GM19025 (cell line): ENCODE measurements around the gene TMX4.
"Not testable (repeated sequence)": the region's sequence is repeated elsewhere in the genome, so short reads cannot be mapped to it uniquely, and the experiment has no call there.

Experiments used
- ATAC-seq: cut with Tn5 transposase; IDR thresholded peaks from one replicate; pipeline ENCODE4 v1.9.1; 2021; ENCODE audit warnings: mild to moderate bottlenecking, low read depth, moderate library complexity; ENCODE audit not compliant: unreplicated experiment

TMX4 gene

GRCh38 chr20:7975851-7976414 is 43.6 kb downstream of the TMX4 start:
- ATAC-seq = no peak

- ATAC-seq = no peak
These were observed 44.7 kb downstream of the TMX4 start for GRCh38 chr20:7974785-7975435.

- no peak for ATAC-seq
These were observed 47.9 kb downstream of the TMX4 start for GRCh38 chr20:7971536-7972280.

- ATAC-seq = no peak
These were observed 52.2 kb downstream of the TMX4 start for GRCh38 chr20:7967199-7967844.

- no peak for ATAC-seq
These were observed 53.4 kb downstream of the TMX4 start for GRCh38 chr20:7966176-7966575.

GRCh38 chr20:7959484-7959883 is 60.1 kb downstream of the TMX4 start:
- ATAC-seq = no peak

- not testable (repeated sequence) for ATAC-seq
These were observed 63.0 kb downstream of the TMX4 start for GRCh38 chr20:7956561-7956960.

- no peak for ATAC-seq
These were observed 69.2 kb downstream of the TMX4 start for GRCh38 chr20:7950387-7950786.

- ATAC-seq = no peak
These were observed 75.7 kb downstream of the TMX4 start for GRCh38 chr20:7943891-7944290.

GRCh38 chr20:7940341-7940740 is 79.2 kb downstream of the TMX4 start, which contains the start of gene HAO1:
Gene HAO1, minus strand, starts transcription at chr20:7940458. Its CDS starts 36 bp downstream, at chr20:7940422.
- ATAC-seq = no peak

- ATAC-seq = no peak
These were observed 79.9 kb downstream of the TMX4 start for GRCh38 chr20:7939663-7940062.

- ATAC-seq = no peak
These were observed 81.5 kb downstream of the TMX4 start for GRCh38 chr20:7938058-7938457.

- no peak for ATAC-seq
These were observed 82.2 kb downstream of the TMX4 start for GRCh38 chr20:7937328-7937727.

- ATAC-seq = peak; percentile 48
These were observed 84.5 kb downstream of the TMX4 start for GRCh38 chr20:7935027-7935551.

- no peak for ATAC-seq
These were observed 86.2 kb downstream of the TMX4 start for GRCh38 chr20:7933346-7933745.

GRCh38 chr20:7930343-7930742 is 89.2 kb downstream of the TMX4 start:
- no peak for ATAC-seq
